Testis (tissue), 3 donors: ENCODE results near the gene NLGN4Y. TPM values are rescaled to one million over a fixed set of nuclear protein-coding genes. Genes with fewer than 3 reads are reported as not detected.

Experiments used
- DNase-seq: peaks from one replicate; pipeline ENCODE4 v3.0.0-alpha.2; 2019
- H3K27ac ChIP-seq, 2 donors: fragments of 200-600 bp; sonication (generic); one replicate each; pipeline ENCODE4 v1.5.1; 2019
- H3K27me3 ChIP-seq: fragments of 200-600 bp; sonication (generic); one replicate; pipeline ENCODE4 v1.5.1; 2019
- H3K36me3 ChIP-seq: fragments of 200-600 bp; sonication (generic); one replicate; pipeline ENCODE4 v1.5.1; 2017; ENCODE audit warnings: low read depth; ENCODE audit errors: missing control alignments
- H3K4me1 ChIP-seq: fragments of 200-600 bp; sonication (generic); one replicate; pipeline ENCODE4 v1.5.1; 2019
- H3K4me3 ChIP-seq, 2 donors: fragments of 200-600 bp; sonication (generic); one replicate each; pipeline ENCODE4 v1.5.1; 2017 to 2019
- H3K9me3 ChIP-seq: fragments of 200-600 bp; sonication (generic); one replicate; pipeline ENCODE4 v1.5.1; 2017
- POLR2A ChIP-seq: fragments of 450-650 bp; IDR thresholded peaks from one replicate; pipeline ENCODE4 v1.6.1; 2017; ENCODE audit warnings: antibody characterized with exemption, mild to moderate bottlenecking, moderate library complexity
- WGBS, 2 donors: methylation state at CpG; one replicate each; pipeline ENCODE4 v1.1.5; 2018; 5-methylcytosine and 5-hydroxymethylcytosine counted together
- intact Hi-C: fragments of 100-400 bp; cut with DNase I; formaldehyde crosslinking; loops from one replicate; pipeline ENCODE4 v1.15.1; 2023; ENCODE audit warnings: low total_unique reads
- polyA plus RNA-seq: library from polyadenylated mRNA; stranded (reverse); fragments of 350-450 nt; fragmentation: Illumina TruSeq; extraction: RNeasy Lipid Tissue Mini Kit (QIAGEN cat#74804); gene quantifications from one replicate; pipeline ENCODE4 v1.2.3, GENCODE V29; 2014; ENCODE audit warnings: low read depth, low replicate concordance; ENCODE audit not compliant: insufficient read depth
- total RNA-seq, 2 donors: library from RNA; depleted of rRNA; stranded (reverse); fragments of >200 nt; gene quantifications; one replicate each; pipeline ENCODE4 v1.2.3, GENCODE V29; 2016
- TF ChIP-seq, protein P1 (sequence below), 3 experiments: fragments of 450-650 bp in 2 of 3; fragments of 200-600 bp in 1 of 3; sonication (generic) in 1 of 3; IDR thresholded peaks; one replicate each; pipeline ENCODE4 v1.5.1; 2016 to 2019; ENCODE audit warnings: antibody characterized with exemption in 3 of 3, mild to moderate bottlenecking in 2 of 3, moderate library complexity in 1 of 3

NLGN4Y gene
- total and polyA plus RNA-seq, 3 donors from 2014 or later: 1.1 to 8.5 (median 1.7) TPM

DNA sequence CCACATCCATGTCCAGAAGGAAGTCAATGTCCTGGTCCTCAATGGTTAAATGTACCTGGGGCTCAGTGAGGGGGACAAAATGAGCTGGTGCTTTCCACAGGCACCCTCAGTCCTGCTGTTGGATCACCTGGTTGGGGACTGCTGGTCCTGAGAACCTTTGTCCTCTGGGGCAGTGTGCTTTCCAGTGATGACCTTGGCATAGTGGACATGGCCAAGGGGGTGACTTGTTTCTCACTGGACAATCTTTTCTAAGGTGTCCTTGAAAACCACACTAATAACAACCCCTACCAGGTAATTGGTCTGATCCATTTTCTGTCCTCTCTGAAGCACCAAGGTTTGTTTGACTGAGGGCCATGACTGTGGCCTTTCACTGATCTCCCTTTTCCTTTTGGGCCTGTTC, 294.1 kb downstream of the NLGN4Y start:
- TF ChIP-seq POLR2A: no peak
- TF ChIP-seq, protein P1, sequence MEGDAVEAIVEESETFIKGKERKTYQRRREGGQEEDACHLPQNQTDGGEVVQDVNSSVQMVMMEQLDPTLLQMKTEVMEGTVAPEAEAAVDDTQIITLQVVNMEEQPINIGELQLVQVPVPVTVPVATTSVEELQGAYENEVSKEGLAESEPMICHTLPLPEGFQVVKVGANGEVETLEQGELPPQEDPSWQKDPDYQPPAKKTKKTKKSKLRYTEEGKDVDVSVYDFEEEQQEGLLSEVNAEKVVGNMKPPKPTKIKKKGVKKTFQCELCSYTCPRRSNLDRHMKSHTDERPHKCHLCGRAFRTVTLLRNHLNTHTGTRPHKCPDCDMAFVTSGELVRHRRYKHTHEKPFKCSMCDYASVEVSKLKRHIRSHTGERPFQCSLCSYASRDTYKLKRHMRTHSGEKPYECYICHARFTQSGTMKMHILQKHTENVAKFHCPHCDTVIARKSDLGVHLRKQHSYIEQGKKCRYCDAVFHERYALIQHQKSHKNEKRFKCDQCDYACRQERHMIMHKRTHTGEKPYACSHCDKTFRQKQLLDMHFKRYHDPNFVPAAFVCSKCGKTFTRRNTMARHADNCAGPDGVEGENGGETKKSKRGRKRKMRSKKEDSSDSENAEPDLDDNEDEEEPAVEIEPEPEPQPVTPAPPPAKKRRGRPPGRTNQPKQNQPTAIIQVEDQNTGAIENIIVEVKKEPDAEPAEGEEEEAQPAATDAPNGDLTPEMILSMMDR (IDR thresholded peaks at IDR 0.05): no peak
- H3K27me3 ChIP-seq: no peaks in the 10 kb centered on the region
- no peaks in the 10 kb centered on the region for H3K9me3 ChIP-seq
- no peak for DNase-seq
- H3K27ac ChIP-seq: no peak overlapping the region
- no peaks in the 10 kb centered on the region for H3K4me1 ChIP-seq
- H3K36me3 ChIP-seq: no peaks in the 10 kb centered on the region
- intact Hi-C loops: no loop called here
- no peak overlapping the region for H3K4me3 ChIP-seq

DNA sequence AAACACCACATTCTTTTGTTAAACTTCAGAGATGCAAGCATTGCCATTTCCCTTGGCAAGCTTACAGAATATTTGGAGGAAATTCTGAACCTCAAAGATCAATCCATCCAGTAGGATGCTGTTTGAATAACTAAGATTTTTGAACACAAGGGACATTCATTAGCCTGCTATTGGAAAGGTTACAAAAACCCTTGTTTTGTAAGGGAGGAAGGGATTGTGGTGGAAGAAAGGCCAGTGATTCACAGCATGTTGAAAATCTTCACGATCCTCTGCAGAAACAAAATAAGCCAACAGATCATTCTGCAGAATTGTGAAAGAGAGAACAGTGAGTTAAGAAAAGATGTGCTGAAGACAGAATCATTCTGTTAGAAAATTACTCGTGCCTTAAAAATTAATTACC, 297.9 kb downstream of the NLGN4Y start:
- DNase-seq: no peak
- Histone ChIP-seq H3K36me3 (no peaks in the 10 kb centered on the region), H3K27me3 (no peaks in the 10 kb centered on the region), H3K4me1 (no peaks in the 10 kb centered on the region), H3K27ac (no peak overlapping the region), H3K9me3 (no peaks in the 10 kb centered on the region), H3K4me3 (no peak overlapping the region)
- 39 to 68% methylated on average over 2 of the region's 2 CpGs for WGBS, 2 donors
- intact Hi-C loops: no loop called here
- no peak for TF ChIP-seq POLR2A
- TF ChIP-seq, protein P1 (IDR thresholded peaks at IDR 0.05): no peak

DNA sequence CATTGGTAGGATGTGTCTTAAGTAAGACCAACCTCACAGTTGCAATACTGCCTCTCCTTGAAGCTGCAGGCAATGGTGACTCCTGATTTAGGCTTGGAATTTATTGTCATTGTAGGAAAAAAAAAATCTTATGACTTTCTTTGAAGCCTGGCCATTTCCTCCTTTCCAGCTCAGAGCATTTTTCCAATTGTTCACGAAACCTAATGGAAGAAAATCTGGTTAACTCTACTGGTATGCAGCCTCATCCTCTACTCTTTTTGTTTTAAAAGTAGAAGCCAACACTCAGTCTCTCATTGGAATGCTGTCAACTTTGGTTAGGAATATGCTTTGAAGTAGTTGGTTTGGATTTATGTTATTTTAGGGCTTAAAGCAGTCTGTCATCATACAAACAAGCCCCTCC, 298.6 kb downstream of the NLGN4Y start:
- no peaks in the 10 kb centered on the region for H3K4me1 ChIP-seq
- DNase-seq: no peak

DNA sequence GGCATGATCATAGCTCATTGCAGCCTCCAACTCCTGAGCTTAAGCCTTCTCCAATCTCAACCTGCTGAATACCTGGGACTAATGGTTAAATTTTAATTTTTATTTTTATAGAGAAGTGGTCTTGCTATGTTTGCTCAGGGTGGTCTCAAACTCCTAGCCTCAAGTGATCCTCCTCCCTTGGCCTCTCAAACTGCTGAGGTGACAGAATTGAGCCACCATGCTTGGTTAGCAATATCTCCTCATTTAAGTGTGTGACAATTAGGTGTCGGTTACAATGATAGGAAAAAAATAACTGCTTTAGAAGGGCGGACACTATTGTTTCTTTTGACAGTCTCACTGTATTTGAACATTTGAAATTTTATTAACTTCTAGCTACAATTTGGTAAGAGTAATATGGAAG, 300.3 kb downstream of the NLGN4Y start:
- WGBS, 2 donors: 90 to 94% methylated on average over 2 of the region's 2 CpGs
- H3K27ac ChIP-seq: no peak overlapping the region
- H3K4me3 ChIP-seq: no peak overlapping the region
- H3K36me3 ChIP-seq: no peaks in the 10 kb centered on the region
- no peak for TF ChIP-seq POLR2A
- TF ChIP-seq, protein P1 (IDR thresholded peaks at IDR 0.05): no peak
- no peak for DNase-seq
- intact Hi-C loops: no loop called here
- no peaks in the 10 kb centered on the region for H3K4me1 ChIP-seq
- H3K9me3 ChIP-seq: no peaks in the 10 kb centered on the region
- no peaks in the 10 kb centered on the region for H3K27me3 ChIP-seq

More for the DNA sequence above, 298.6 kb downstream of the NLGN4Y start:
- H3K27me3 ChIP-seq: no peaks in the 10 kb centered on the region
- no peaks in the 10 kb centered on the region for H3K36me3 ChIP-seq
- intact Hi-C loops: no loop called here
- H3K27ac ChIP-seq: no peak overlapping the region
- no peak overlapping the region for H3K4me3 ChIP-seq
- 80 to 92% methylated on average over 1 of the region's 1 CpG for WGBS, 2 donors
- H3K9me3 ChIP-seq: no peaks in the 10 kb centered on the region
- TF ChIP-seq, protein P1 (IDR thresholded peaks at IDR 0.05): no peak
- no peak for TF ChIP-seq POLR2A

DNA sequence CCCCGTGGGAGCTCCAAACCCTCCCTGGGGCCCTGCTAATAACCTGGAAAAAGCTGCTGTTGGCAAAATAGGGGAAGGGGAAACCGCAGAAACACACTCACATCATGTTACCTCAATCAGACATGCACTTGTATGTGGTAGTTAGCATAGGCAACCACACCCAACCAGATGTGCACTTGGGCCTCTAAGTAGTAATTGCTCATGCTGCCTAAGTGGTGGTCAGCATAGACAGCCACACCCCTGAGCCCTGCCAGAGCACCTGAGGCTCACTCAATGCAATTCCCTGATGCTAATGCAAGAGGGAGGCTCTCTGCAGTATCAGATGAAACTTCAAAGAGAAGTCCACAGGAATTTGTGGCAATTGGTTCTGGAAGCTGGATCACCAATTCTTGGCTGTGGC, 301.4 kb downstream of the NLGN4Y start:
- Histone ChIP-seq H3K36me3 (no peaks in the 10 kb centered on the region), H3K9me3 (no peaks in the 10 kb centered on the region), H3K4me1 (no peaks in the 10 kb centered on the region), H3K27me3 (no peaks in the 10 kb centered on the region), H3K27ac (no peak overlapping the region), H3K4me3 (no peak overlapping the region)
- TF ChIP-seq POLR2A: no peak
- TF ChIP-seq, protein P1 (IDR thresholded peaks at IDR 0.05): no peak
- intact Hi-C loops: no loop called here
- 92 to 95% methylated on average over 2 of the region's 2 CpGs for WGBS, 2 donors
- DNase-seq: no peak
